ENCODE measurements around the gene A1BG.

The A1BG gene

DNA sequence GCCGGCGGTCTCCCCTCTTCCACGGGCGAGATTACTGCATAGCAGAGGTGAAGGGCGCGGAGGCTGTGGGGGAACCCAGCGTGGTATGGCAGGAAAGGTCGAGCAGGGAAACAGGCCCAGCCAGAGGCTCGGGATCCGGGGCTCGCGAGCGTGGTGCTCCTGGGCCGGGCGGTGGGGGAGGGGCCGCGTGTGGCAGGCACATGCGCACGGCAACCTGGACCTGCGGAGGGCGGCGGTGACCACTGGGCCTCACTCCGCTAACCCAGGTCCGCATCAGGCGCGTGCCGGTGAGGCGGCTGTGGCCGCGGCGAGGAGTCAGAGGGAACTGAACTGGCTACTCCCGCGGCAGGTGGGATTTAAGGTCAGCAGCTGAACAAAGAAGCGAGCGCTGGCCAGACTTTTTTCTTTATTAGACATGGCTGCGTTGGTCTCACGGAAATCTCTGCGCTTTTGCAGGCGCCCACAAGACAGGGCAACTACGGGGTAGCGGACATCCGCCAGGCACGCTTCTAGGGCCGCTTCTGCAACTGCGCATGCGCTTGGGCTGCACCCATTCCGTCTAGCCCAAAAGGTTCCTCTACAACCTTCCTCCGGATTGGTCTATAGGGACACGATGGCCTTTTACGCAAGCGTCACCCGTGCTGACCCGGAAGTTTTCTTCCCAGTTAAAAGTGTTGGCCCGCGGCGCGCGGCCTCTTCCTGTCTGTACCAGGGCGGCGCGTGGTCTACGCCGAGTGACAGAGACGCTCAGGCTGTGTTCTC lies 33.5 kb upstream of the A1BG start, which contains the start of gene RPS5:
TSS of gene RPS5 (plus strand) at position 694 of the 762 bp plus-strand sequence. CDS start 869 bp downstream, outside the sequence.
- DNase-seq, result peak; percentile 95
- Histone ChIP-seq H3K27me3 (replicated peaks; ENCODE audit: control insufficient read depth, insufficient read depth, low read length, poor library complexity, severe bottlenecking) (no peaks in the 10 kb centered on the region), H3K9me3 (ENCODE audit: control insufficient read depth, low read length) (no peaks in the 10 kb centered on the region), H3K27ac (ENCODE audit: insufficient read depth, low read length, poor library complexity, severe bottlenecking) (peak within 1 kb of the TSS; percentile 98), H3K4me1 (ENCODE audit: control insufficient read depth, insufficient read depth, low read length, poor library complexity, severe bottlenecking) (peaks cover 31% of the 10 kb centered on the region), H3K4me3 (ENCODE audit: insufficient read depth, low read depth, low read length, poor library complexity, severe bottlenecking) (peak within 1 kb of the TSS; percentile 71), H3K36me3 (ENCODE audit: control insufficient read depth, insufficient read depth, low read length) (peaks cover 11% of the 10 kb centered on the region)

DNA sequence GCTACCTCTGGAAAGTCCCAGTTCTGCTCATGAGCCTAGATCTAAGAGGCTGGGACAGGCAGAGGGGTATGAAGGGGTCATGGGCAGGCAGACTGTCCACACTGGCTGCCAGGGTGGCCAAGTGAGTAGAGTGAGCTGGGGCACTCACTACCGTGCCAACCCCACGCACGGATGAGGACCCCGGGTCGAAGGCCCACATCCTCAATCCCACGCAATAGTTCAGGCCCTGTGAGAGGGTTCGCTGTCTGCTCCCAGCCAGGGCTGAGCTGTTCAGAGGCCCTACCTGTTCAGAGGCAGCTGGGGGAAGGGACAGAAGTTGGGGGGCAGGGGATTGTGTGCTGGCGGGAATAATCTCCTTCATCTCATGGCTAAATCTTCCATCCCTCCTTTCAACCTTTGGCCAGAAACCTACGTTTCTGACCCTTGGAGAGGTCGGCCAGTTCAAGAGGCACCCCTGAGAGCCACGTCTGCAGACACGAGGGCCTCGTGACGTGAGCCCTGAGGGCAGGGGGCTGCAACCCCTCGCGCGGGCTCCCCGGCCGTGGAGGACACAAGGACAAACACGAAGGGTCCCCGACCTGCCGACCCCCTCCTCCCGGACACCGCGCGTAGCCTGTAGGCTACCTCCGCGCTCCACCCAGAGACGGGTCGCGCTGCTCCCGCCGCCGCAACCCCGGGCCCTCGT lies 32.7 kb upstream of the A1BG start:
- H3K4me3 ChIP-seq (ENCODE audit: insufficient read depth, low read depth, low read length, poor library complexity, severe bottlenecking), result peak overlapping the region; percentile 71
- DNase-seq, result no peak
- H3K27ac ChIP-seq (ENCODE audit: insufficient read depth, low read length, poor library complexity, severe bottlenecking), result peak overlapping the region; percentile 98
- H3K36me3 ChIP-seq (ENCODE audit: control insufficient read depth, insufficient read depth, low read length), result peaks cover 10% of the 10 kb centered on the region
- H3K4me1 ChIP-seq (ENCODE audit: control insufficient read depth, insufficient read depth, low read length, poor library complexity, severe bottlenecking), result peaks cover 32% of the 10 kb centered on the region
- H3K27me3 ChIP-seq (replicated peaks; ENCODE audit: control insufficient read depth, insufficient read depth, low read length, poor library complexity, severe bottlenecking), result no peaks in the 10 kb centered on the region
- no peaks in the 10 kb centered on the region for H3K9me3 ChIP-seq (ENCODE audit: control insufficient read depth, low read length)

DNA sequence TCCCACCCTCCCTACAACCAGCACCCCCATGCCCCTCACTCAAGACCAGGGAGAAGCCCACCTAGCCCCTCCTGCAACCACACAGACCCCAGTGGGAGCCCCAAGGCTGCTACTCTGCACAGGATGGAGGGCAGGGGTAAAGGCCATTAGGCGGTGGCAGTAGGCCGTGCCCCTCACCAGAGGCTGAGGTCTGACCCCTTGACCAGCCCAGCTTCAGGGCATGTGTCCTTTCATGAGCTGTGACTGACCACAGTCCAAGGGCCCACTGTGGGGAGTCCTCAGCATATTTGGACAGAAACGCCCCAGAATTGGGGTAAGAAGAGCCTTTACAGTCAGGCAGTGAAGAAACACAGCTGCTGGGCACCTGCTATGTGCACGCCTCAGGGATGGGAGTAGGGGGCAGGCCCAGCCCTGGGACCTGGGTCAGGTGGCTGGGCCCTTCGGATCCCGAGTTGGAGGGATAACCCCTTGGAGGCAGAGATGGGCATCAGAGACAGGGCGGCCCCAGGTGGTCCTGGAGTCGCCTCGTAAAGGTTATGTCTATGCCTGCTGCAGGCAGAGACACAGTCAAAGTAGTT lies 32.1 kb upstream of the A1BG start:
- H3K4me1 ChIP-seq (ENCODE audit: control insufficient read depth, insufficient read depth, low read length, poor library complexity, severe bottlenecking), result peaks cover 35% of the 10 kb centered on the region
- H3K9me3 ChIP-seq (ENCODE audit: control insufficient read depth, low read length), result no peaks in the 10 kb centered on the region
- H3K4me3 ChIP-seq (ENCODE audit: insufficient read depth, low read depth, low read length, poor library complexity, severe bottlenecking), result peak overlapping the region; percentile 71
- DNase-seq, result no peak
- peak overlapping the region; percentile 98 for H3K27ac ChIP-seq (ENCODE audit: insufficient read depth, low read length, poor library complexity, severe bottlenecking)
- H3K36me3 ChIP-seq (ENCODE audit: control insufficient read depth, insufficient read depth, low read length), result peaks cover 6% of the 10 kb centered on the region
- H3K27me3 ChIP-seq (replicated peaks; ENCODE audit: control insufficient read depth, insufficient read depth, low read length, poor library complexity, severe bottlenecking), result no peaks in the 10 kb centered on the region

DNA sequence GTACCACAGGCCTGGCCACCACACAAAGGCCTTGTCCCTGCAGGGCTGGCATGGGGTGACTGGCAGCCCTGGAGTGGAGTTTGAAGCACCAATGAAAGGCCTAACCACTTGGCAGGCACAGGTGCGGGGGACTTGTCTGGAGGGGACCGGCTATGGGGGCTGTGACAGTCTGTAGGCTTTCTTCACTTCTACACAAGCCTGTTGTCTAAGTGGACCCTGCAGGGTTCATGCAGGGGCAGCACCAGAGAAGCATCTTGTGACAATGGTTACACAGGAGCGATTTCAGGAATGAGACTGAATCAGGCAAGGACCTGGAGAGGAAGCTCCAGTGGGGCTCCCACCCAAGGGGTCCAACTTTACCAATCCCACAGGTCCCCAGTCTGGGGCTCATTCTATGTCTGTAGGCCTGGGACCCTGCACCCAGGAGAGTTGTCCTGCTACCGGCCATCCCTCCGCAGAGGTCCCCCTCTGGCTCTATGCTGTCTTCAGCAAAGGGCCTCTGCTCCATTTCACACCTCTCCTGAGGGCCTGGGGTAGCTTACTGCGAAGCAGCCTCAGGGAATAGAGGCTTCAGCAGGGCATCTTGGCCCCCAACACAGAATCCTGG lies 29.8 kb upstream of the A1BG start:
- Histone ChIP-seq H3K4me3 (ENCODE audit: insufficient read depth, low read depth, low read length, poor library complexity, severe bottlenecking) (no peak overlapping the region), H3K27me3 (replicated peaks; ENCODE audit: control insufficient read depth, insufficient read depth, low read length, poor library complexity, severe bottlenecking) (no peaks in the 10 kb centered on the region), H3K9me3 (ENCODE audit: control insufficient read depth, low read length) (no peaks in the 10 kb centered on the region), H3K27ac (ENCODE audit: insufficient read depth, low read length, poor library complexity, severe bottlenecking) (no peak overlapping the region), H3K36me3 (ENCODE audit: control insufficient read depth, insufficient read depth, low read length) (no peaks in the 10 kb centered on the region), H3K4me1 (ENCODE audit: control insufficient read depth, insufficient read depth, low read length, poor library complexity, severe bottlenecking) (peaks cover 40% of the 10 kb centered on the region)
- no peak for DNase-seq

DNA sequence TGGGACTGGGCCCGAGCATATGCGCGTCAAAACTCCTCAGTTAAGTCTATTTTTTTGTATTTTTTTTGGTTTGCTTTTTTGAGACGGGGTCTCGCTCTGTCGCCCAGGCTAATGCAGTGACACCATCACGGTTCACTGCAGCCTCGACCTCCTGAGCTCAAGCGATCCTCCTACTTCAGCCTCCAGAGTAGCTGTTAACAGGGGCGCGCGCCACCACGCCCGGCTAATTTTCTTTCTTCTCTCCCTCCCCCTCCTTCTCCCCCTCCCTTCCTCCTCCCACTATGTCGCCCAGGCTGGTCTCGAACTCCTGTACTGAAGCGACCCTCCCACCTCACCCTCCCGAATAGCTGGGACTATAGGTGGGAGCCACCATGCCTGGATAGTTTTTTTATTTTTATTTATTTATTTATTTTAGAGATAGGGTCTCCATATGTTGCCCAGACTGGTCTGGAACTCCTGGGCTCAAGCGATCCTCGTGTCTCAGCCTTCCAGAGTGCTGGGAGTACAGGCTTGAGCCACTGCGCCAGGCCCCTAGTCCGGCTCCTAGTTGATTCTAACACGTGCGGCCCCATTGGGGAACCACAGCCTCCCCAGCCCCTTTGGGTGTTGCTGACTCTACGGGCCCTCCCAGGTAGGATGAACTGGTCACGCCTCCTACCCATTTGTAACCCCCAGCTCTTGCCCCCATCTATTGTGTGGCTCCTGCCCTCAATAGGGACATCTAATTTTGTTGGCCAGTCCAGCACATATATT lies 28.3 kb upstream of the A1BG start:
- Histone ChIP-seq H3K9me3 (ENCODE audit: control insufficient read depth, low read length) (no peaks in the 10 kb centered on the region), H3K36me3 (ENCODE audit: control insufficient read depth, insufficient read depth, low read length) (no peaks in the 10 kb centered on the region), H3K4me1 (ENCODE audit: control insufficient read depth, insufficient read depth, low read length, poor library complexity, severe bottlenecking) (peaks cover 29% of the 10 kb centered on the region), H3K4me3 (ENCODE audit: insufficient read depth, low read depth, low read length, poor library complexity, severe bottlenecking) (peak overlapping the region; percentile 51), H3K27me3 (replicated peaks; ENCODE audit: control insufficient read depth, insufficient read depth, low read length, poor library complexity, severe bottlenecking) (no peaks in the 10 kb centered on the region), H3K27ac (ENCODE audit: insufficient read depth, low read length, poor library complexity, severe bottlenecking) (peak overlapping the region; percentile 93)
- no peak for DNase-seq

DNA sequence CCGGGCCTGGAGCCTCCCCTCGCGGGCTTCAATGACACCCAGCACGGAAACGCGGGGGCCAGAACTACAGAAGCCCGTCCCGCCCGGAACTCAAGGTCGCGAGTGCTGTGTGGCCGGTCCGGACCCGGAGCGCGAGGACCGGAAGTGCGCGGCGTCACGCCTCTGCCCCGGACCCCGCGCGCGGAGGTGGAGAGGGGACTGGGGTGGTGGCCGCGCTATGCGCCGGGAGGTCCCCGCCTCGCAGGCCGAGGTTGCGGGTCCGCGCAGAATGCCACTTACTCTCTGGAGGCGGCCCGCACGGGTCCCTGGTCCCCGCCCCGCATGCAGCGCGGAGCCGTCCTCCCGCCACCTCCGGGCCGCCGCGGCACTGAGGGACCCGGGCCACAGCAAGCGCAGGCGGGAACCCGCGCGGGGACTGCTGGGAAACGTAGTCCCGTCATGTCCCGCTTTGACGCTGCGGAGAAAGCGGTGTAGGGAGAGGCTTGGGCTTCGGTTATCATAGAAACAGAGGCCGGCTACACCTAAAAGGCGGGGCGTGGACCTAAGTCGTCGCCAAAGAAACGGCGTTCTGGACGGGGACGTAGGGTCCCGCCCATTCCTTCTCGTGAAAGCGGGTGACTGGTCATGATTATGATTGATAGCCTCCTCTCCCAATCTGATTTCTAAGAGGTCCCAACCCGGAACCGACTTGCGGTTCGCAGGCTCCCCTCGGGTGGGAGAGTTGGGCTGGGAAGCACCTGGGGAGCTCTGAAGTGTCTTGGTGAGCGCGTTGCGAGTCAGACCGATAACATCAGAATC lies 27.6 kb upstream of the A1BG start, which contains the start of gene ZNF837:
TSS of gene ZNF837 (minus strand) at position 369 of the 798 bp plus-strand sequence. CDS start 11,698 bp downstream, outside the sequence.
- Histone ChIP-seq H3K9me3 (ENCODE audit: control insufficient read depth, low read length) (no peaks in the 10 kb centered on the region), H3K4me3 (ENCODE audit: insufficient read depth, low read depth, low read length, poor library complexity, severe bottlenecking) (peak within 1 kb of the TSS; percentile 74), H3K4me1 (ENCODE audit: control insufficient read depth, insufficient read depth, low read length, poor library complexity, severe bottlenecking) (peaks cover 22% of the 10 kb centered on the region), H3K36me3 (ENCODE audit: control insufficient read depth, insufficient read depth, low read length) (no peaks in the 10 kb centered on the region), H3K27me3 (replicated peaks; ENCODE audit: control insufficient read depth, insufficient read depth, low read length, poor library complexity, severe bottlenecking) (no peaks in the 10 kb centered on the region), H3K27ac (ENCODE audit: insufficient read depth, low read length, poor library complexity, severe bottlenecking) (peak within 1 kb of the TSS; percentile 93)
- peak; percentile 98 to 99 (median 98) for DNase-seq

DNA sequence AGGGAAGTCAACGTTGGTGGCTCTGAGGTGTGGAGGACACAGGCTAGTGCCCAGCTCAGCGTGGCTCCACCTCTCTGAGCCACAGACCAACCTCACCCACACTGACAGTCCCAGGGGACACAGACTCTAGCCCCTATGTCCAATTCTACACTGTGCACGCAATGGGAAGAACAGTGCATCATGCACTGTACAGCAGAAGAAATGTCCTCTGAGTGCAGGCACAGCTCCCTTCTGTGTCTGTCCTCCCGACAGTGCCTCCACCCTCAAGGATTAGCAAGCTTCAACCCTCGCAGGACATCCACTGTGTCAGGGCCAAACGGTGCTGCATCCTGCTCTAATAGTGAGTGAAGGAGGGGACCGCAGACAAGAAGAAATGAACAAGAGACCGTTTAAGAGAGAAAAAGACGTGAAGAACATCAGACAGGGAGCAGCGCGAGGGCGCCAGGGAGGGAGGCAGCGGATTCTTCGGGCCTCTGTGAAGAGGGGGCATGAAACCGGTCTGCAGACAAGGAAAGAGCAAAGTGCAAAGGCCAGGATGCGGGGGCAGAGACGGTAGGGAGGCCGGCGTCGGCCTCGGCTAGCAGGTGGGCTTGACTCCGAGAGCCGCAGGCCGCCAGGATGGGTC lies 26.9 kb upstream of the A1BG start:
- DNase-seq, result no peak
- peaks cover 14% of the 10 kb centered on the region for H3K4me1 ChIP-seq (ENCODE audit: control insufficient read depth, insufficient read depth, low read length, poor library complexity, severe bottlenecking)
- H3K36me3 ChIP-seq (ENCODE audit: control insufficient read depth, insufficient read depth, low read length), result no peaks in the 10 kb centered on the region
- peak overlapping the region; percentile 74 for H3K4me3 ChIP-seq (ENCODE audit: insufficient read depth, low read depth, low read length, poor library complexity, severe bottlenecking)
- H3K9me3 ChIP-seq (ENCODE audit: control insufficient read depth, low read length), result no peaks in the 10 kb centered on the region
- H3K27ac ChIP-seq (ENCODE audit: insufficient read depth, low read length, poor library complexity, severe bottlenecking), result peak overlapping the region; percentile 93
- no peaks in the 10 kb centered on the region for H3K27me3 ChIP-seq (replicated peaks; ENCODE audit: control insufficient read depth, insufficient read depth, low read length, poor library complexity, severe bottlenecking)

DNA sequence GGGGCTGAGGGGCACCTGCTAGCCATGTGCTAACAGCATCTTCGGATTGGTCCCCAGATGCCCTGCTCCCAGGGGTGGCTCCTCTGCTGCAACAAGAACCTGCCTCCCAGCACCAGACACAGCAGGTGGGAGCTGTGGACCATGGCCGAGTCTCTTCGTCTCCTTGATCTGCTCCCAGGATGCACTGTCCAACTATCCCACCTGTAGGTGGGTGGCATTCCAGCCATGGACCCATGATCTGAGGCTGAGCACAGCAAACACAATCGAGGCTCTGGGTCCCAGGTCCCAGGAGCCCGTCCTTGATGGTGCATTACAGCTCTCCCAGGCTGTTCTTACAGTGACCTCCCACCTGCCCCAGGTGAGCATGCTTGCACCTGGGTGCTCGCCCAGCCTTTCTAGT lies 26.0 kb upstream of the A1BG start:
- H3K27ac ChIP-seq (ENCODE audit: insufficient read depth, low read length, poor library complexity, severe bottlenecking), result no peak overlapping the region
- H3K27me3 ChIP-seq (replicated peaks; ENCODE audit: control insufficient read depth, insufficient read depth, low read length, poor library complexity, severe bottlenecking), result no peaks in the 10 kb centered on the region
- H3K4me3 ChIP-seq (ENCODE audit: insufficient read depth, low read depth, low read length, poor library complexity, severe bottlenecking), result no peak overlapping the region
- H3K36me3 ChIP-seq (ENCODE audit: control insufficient read depth, insufficient read depth, low read length), result no peaks in the 10 kb centered on the region
- DNase-seq, result no peak
- no peaks in the 10 kb centered on the region for H3K9me3 ChIP-seq (ENCODE audit: control insufficient read depth, low read length)
- H3K4me1 ChIP-seq (ENCODE audit: control insufficient read depth, insufficient read depth, low read length, poor library complexity, severe bottlenecking), result peaks cover 14% of the 10 kb centered on the region
